ENCODE measurements around the gene HSD11B1L. TPM values are rescaled to one million over a fixed set of nuclear protein-coding genes. Genes with fewer than 3 reads are reported as not detected.

HSD11B1L gene
- total RNA-seq, 1 experiment from 2014 or later = 6.0 TPM

Other genes with a start within 250 kb of the HSD11B1L start
- gene ZNRF4, start 225.6 kb upstream of the HSD11B1L start, total RNA-seq (2021; ENCODE audit: unreplicated experiment) = not detected
- 6.1 TPM for gene TINCR, start 113.1 kb upstream of the HSD11B1L start, total RNA-seq (2021; ENCODE audit: unreplicated experiment)
- 86.9 TPM for gene SAFB2, start 58.3 kb upstream of the HSD11B1L start, total RNA-seq (2021; ENCODE audit: unreplicated experiment)
- gene SAFB, start 57.9 kb upstream of the HSD11B1L start, total RNA-seq (2021; ENCODE audit: unreplicated experiment) = 143 TPM
- gene MICOS13, start 511 bp upstream of the HSD11B1L start, total RNA-seq (2021; ENCODE audit: unreplicated experiment) = 61.6 TPM
- gene RPL36, start 9.3 kb downstream of the HSD11B1L start, total RNA-seq (2021; ENCODE audit: unreplicated experiment) = 1,504 TPM
- 180 TPM for gene LONP1, start 39.1 kb downstream of the HSD11B1L start, total RNA-seq (2021; ENCODE audit: unreplicated experiment)
- gene CATSPERD, start 39.6 kb downstream of the HSD11B1L start, total RNA-seq (2021; ENCODE audit: unreplicated experiment) = not detected
- 13.5 TPM for gene PRR22, start 103.7 kb downstream of the HSD11B1L start, total RNA-seq (2021; ENCODE audit: unreplicated experiment)
- 78.1 TPM for gene DUS3L, start 110.1 kb downstream of the HSD11B1L start, total RNA-seq (2021; ENCODE audit: unreplicated experiment)
- 11.5 TPM for gene NRTN, start 124.0 kb downstream of the HSD11B1L start, total RNA-seq (2021; ENCODE audit: unreplicated experiment)
- gene FUT6, start 158.7 kb downstream of the HSD11B1L start, total RNA-seq (2021; ENCODE audit: unreplicated experiment) = not detected
- gene FUT3, start 170.4 kb downstream of the HSD11B1L start, total RNA-seq (2021; ENCODE audit: unreplicated experiment) = 2.6 TPM
- gene FUT5, start 189.5 kb downstream of the HSD11B1L start, total RNA-seq (2021; ENCODE audit: unreplicated experiment) = 0.84 TPM
- 311 TPM for gene NDUFA11, start 222.8 kb downstream of the HSD11B1L start, total RNA-seq (2021; ENCODE audit: unreplicated experiment)
- gene VMAC, start 223.8 kb downstream of the HSD11B1L start, total RNA-seq (2021; ENCODE audit: unreplicated experiment) = 2.1 TPM
- gene CAPS, start 233.2 kb downstream of the HSD11B1L start, total RNA-seq (2021; ENCODE audit: unreplicated experiment) = 2.5 TPM